GM20000 (cell line): Measurements from ENCODE around the gene INSR.

ENCODE experiments used
- DNase-seq: peaks from one replicate; pipeline ENCODE4 v3.0.0; 2012; ENCODE audit warnings: low spot score
- CTCF ChIP-seq: IDR thresholded peaks from 2 replicates; pipeline ENCODE4 v1.5.1; 2012; ENCODE audit warnings: mild to moderate bottlenecking, control low read depth; ENCODE audit errors: extremely low read depth, missing control alignments

INSR gene

GRCh38 chr19:7140137-7140536, 154.1 kb downstream of the INSR start:
- TF ChIP-seq CTCF = no peak

GRCh38 chr19:7139095-7139494, 155.1 kb downstream of the INSR start:
- TF ChIP-seq CTCF = no peak

More at GRCh38 chr19:7140137-7140536, 154.1 kb downstream of the INSR start:
- no peak for DNase-seq

GRCh38 chr19:7138402-7138801, 155.8 kb downstream of the INSR start:
- no peak for TF ChIP-seq CTCF
- no peak for DNase-seq

More at GRCh38 chr19:7139095-7139494, 155.1 kb downstream of the INSR start:
- no peak for DNase-seq

GRCh38 chr19:7137120-7137519, 157.1 kb downstream of the INSR start:
- TF ChIP-seq CTCF = no peak
- DNase-seq = no peak

GRCh38 chr19:7132054-7132453, 162.2 kb downstream of the INSR start:
- DNase-seq = no peak
- no peak for TF ChIP-seq CTCF

GRCh38 chr19:7130043-7130442, 164.2 kb downstream of the INSR start:
- TF ChIP-seq CTCF = no peak
- no peak for DNase-seq

- TF ChIP-seq CTCF = no peak
- DNase-seq = no peak
These were observed 168.1 kb downstream of the INSR start for GRCh38 chr19:7126132-7126531.
